ENCODE results near the gene CFAP141.

DNA sequence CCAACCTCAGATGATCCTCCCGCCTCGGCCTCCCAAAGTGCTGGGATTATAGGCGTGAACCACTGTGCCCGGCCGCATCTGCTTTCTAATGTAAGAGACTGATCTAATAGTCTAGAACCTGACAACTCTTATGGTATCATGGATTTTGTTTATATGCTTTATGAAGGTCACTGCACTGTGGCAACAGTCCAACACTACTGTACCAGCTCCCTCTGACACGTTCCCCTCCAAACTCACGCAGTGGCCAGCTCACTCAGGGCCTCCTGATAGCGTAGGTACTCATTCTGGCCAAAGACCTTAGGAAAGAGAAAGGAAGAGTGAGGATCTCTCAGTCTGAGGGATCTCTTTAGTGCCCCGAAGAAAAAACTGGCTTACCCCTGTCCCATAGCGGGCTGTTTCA, 6.0 kb upstream of the CFAP141 start:
- no peak for TF ChIP-seq ZNF664 (tag by site-specific recombination; IDR thresholded peaks at IDR 0.05)
- TF ChIP-seq ZNF510 (tag by site-specific recombination; IDR thresholded peaks at IDR 0.05; ENCODE audit: insufficient replicate concordance), result no peak
